ENCODE measurements around the gene A2ML1. TPM values are rescaled to one million over a fixed set of nuclear protein-coding genes. Genes with fewer than 3 reads are reported as not detected.

The A2ML1 gene
- total and polyA plus RNA-seq, 7 donors: 0.06 to 0.60 TPM; not detected in 5

DNA sequence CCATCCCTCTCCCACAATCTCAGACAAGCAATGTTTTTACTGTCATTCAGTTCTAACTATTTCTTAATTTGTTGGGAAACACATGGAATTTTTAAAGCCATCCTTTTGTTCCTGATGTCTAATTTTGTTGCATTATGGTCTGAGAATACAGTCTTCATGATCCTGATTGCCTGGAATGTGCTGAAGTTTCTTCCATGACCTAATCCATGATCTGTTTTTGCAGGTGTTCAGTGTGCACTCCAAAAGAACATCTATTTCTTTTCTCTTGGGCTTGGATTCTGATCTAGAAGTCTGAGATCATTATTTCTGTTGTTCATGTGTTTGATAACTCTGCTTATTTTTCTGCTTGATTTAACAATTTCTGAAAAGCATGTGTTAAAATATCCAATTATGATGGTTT is 48.6 kb downstream of the A2ML1 start:
- Histone ChIP-seq H3K4me3 (no peak overlapping the region), H3K27me3 (no peaks in the 10 kb centered on the region), H3K4me1 (no peaks in the 10 kb centered on the region), H3K27ac (no peak overlapping the region), H3K9me3 (no peaks in the 10 kb centered on the region), H3K36me3 (no peaks in the 10 kb centered on the region)
- TF ChIP-seq, protein P1, sequence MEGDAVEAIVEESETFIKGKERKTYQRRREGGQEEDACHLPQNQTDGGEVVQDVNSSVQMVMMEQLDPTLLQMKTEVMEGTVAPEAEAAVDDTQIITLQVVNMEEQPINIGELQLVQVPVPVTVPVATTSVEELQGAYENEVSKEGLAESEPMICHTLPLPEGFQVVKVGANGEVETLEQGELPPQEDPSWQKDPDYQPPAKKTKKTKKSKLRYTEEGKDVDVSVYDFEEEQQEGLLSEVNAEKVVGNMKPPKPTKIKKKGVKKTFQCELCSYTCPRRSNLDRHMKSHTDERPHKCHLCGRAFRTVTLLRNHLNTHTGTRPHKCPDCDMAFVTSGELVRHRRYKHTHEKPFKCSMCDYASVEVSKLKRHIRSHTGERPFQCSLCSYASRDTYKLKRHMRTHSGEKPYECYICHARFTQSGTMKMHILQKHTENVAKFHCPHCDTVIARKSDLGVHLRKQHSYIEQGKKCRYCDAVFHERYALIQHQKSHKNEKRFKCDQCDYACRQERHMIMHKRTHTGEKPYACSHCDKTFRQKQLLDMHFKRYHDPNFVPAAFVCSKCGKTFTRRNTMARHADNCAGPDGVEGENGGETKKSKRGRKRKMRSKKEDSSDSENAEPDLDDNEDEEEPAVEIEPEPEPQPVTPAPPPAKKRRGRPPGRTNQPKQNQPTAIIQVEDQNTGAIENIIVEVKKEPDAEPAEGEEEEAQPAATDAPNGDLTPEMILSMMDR (IDR thresholded peaks at IDR 0.05): no peak
- no peak for TF ChIP-seq POLR2A (IDR thresholded peaks at IDR 0.05)
- no peak for TF ChIP-seq EP300 (IDR thresholded peaks at IDR 0.05)
- no peak for TF ChIP-seq POLR2AphosphoS5 (IDR thresholded peaks at IDR 0.05)
- DNase-seq: no peak
- intact Hi-C loops (cut with DNase I): no loop called here

- no peaks in the 10 kb centered on the region for H3K36me3 ChIP-seq
- no peaks in the 10 kb centered on the region for H3K4me1 ChIP-seq
- 59 to 80% methylated on average over 4 of the region's 4 CpGs for WGBS, 2 donors
- H3K9me3 ChIP-seq: no peaks in the 10 kb centered on the region
- intact Hi-C loops (cut with DNase I): no loop called here
- no peak overlapping the region for H3K4me3 ChIP-seq
- no peak overlapping the region for H3K27ac ChIP-seq
- TF ChIP-seq POLR2AphosphoS5 (IDR thresholded peaks at IDR 0.05) (no peak), POLR2A (IDR thresholded peaks at IDR 0.05) (no peak), EP300 (IDR thresholded peaks at IDR 0.05) (no peak)
- TF ChIP-seq, protein P1 (IDR thresholded peaks at IDR 0.05): no peak
- no peak for DNase-seq
- no peaks in the 10 kb centered on the region for H3K27me3 ChIP-seq
Observed at GRCh38 chr12:8876887-8877286, 54.5 kb downstream of the A2ML1 start.

- intact Hi-C loops (cut with DNase I): no loop called here
- H3K9me3 ChIP-seq: no peaks in the 10 kb centered on the region
- no peak overlapping the region for H3K4me3 ChIP-seq
- H3K27me3 ChIP-seq: no peaks in the 10 kb centered on the region
- WGBS, 2 donors: 85 to 90% methylated on average over 6 of the region's 6 CpGs
- TF ChIP-seq EP300 (IDR thresholded peaks at IDR 0.05): no peak
- TF ChIP-seq POLR2A (IDR thresholded peaks at IDR 0.05): no peak
- TF ChIP-seq, protein P1 (IDR thresholded peaks at IDR 0.05): no peak
- no peak for TF ChIP-seq POLR2AphosphoS5 (IDR thresholded peaks at IDR 0.05)
- no peak overlapping the region for H3K27ac ChIP-seq
- H3K4me1 ChIP-seq: no peaks in the 10 kb centered on the region
- H3K36me3 ChIP-seq: no peaks in the 10 kb centered on the region
- DNase-seq: no peak
Observed at GRCh38 chr12:8886502-8887284, 64.3 kb downstream of the A2ML1 start.

- H3K4me1 ChIP-seq: no peaks in the 10 kb centered on the region
- TF ChIP-seq EP300 (IDR thresholded peaks at IDR 0.05): no peak
- TF ChIP-seq, protein P1 (IDR thresholded peaks at IDR 0.05): no peak
- no peak for TF ChIP-seq POLR2A (IDR thresholded peaks at IDR 0.05)
- TF ChIP-seq POLR2AphosphoS5 (IDR thresholded peaks at IDR 0.05): no peak
- WGBS, 2 donors: 88% methylated on average over 4 of the region's 4 CpGs
- H3K27ac ChIP-seq: no peak overlapping the region
- H3K27me3 ChIP-seq: no peaks in the 10 kb centered on the region
- DNase-seq: no peak
- H3K36me3 ChIP-seq: no peaks in the 10 kb centered on the region
- H3K9me3 ChIP-seq: no peaks in the 10 kb centered on the region
- H3K4me3 ChIP-seq: no peak overlapping the region
- intact Hi-C loops (cut with DNase I): no loop called here
Observed at GRCh38 chr12:8887285-8887715, 64.9 kb downstream of the A2ML1 start.
